ENCODE results near the gene SLC7A9. TPM values are rescaled to one million over a fixed set of nuclear protein-coding genes. Genes with fewer than 3 reads are reported as not detected.

Gene SLC7A9
- polyA plus RNA-seq, 1 donor from 2014 or later = 2.5 TPM

DNA sequence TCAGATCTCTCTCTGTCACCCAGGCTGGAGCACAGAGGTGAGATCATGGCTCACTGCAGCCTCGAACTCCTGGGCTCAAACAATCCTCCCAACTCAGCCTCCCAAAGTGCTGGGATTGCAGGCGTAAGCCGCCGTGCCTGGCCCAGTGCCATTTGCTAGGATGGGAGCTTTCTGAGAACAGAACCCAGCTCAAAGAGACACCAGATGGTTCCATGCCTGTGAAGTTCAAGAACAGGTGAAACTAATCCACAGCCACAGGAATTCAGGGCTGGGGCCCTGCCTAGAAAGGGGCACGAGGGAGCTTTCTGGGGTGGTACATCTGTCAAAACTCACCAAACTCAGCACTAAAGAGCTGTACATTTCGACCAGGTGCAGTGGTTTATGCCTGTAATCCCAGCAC is 4.2 kb downstream of the SLC7A9 start:
- H3K9me3 ChIP-seq (ENCODE audit: low read length) = no peaks in the 10 kb centered on the region
- no peak for TF ChIP-seq MXI1 (conservative IDR thresholded peaks at IDR 0.05; ENCODE audit: poor library complexity, severe bottlenecking)
- no peak for TF ChIP-seq SMC3 (conservative IDR thresholded peaks at IDR 0.05; ENCODE audit: poor library complexity)
- TF ChIP-seq POLR2AphosphoS5 (IDR thresholded peaks at IDR 0.05) = no peak
- TF ChIP-seq, protein P1, sequence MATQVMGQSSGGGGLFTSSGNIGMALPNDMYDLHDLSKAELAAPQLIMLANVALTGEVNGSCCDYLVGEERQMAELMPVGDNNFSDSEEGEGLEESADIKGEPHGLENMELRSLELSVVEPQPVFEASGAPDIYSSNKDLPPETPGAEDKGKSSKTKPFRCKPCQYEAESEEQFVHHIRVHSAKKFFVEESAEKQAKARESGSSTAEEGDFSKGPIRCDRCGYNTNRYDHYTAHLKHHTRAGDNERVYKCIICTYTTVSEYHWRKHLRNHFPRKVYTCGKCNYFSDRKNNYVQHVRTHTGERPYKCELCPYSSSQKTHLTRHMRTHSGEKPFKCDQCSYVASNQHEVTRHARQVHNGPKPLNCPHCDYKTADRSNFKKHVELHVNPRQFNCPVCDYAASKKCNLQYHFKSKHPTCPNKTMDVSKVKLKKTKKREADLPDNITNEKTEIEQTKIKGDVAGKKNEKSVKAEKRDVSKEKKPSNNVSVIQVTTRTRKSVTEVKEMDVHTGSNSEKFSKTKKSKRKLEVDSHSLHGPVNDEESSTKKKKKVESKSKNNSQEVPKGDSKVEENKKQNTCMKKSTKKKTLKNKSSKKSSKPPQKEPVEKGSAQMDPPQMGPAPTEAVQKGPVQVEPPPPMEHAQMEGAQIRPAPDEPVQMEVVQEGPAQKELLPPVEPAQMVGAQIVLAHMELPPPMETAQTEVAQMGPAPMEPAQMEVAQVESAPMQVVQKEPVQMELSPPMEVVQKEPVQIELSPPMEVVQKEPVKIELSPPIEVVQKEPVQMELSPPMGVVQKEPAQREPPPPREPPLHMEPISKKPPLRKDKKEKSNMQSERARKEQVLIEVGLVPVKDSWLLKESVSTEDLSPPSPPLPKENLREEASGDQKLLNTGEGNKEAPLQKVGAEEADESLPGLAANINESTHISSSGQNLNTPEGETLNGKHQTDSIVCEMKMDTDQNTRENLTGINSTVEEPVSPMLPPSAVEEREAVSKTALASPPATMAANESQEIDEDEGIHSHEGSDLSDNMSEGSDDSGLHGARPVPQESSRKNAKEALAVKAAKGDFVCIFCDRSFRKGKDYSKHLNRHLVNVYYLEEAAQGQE (IDR thresholded peaks at IDR 0.05; ENCODE audit: borderline replicate concordance) = no peak
- TF ChIP-seq TAF1 (IDR thresholded peaks at IDR 0.05; ENCODE audit: low read depth) = no peak
- TF ChIP-seq RAD21 (conservative IDR thresholded peaks at IDR 0.05) = no peak
- TF ChIP-seq EP300 (conservative IDR thresholded peaks at IDR 0.05; ENCODE audit: poor library complexity, severe bottlenecking) = no peak
- no peak for TF ChIP-seq EZH2 (IDR thresholded peaks at IDR 0.05; ENCODE audit: borderline replicate concordance, insufficient read depth, low read length, poor library complexity, severe bottlenecking)
- TF ChIP-seq CTCF (IDR thresholded peaks at IDR 0.05; ENCODE audit: poor library complexity, severe bottlenecking) = no peak
- H3K27ac ChIP-seq (ENCODE audit: low read length) = no peak overlapping the region
- H3K9ac ChIP-seq (ENCODE audit: low read length) = no peak overlapping the region
- no peaks in the 10 kb centered on the region for H4K20me1 ChIP-seq (ENCODE audit: insufficient read depth)
- H3K4me2 ChIP-seq (ENCODE audit: low read length) = no peak overlapping the region
- no peaks in the 10 kb centered on the region for H3K79me2 ChIP-seq (replicated peaks; ENCODE audit: insufficient read depth, low read length)
- no peaks in the 10 kb centered on the region for H3K9me2 ChIP-seq (ENCODE audit: insufficient read depth, low read length)
- H3K27me3 ChIP-seq (ENCODE audit: insufficient read depth, low read depth, low read length) = no peaks in the 10 kb centered on the region
- no peak overlapping the region for H3K4me3 ChIP-seq (ENCODE audit: low read length)
- H3K36me3 ChIP-seq (ENCODE audit: insufficient read depth, low read length) = no peaks in the 10 kb centered on the region
- H3F3A ChIP-seq (ENCODE audit: insufficient read depth, low read length, poor library complexity, severe bottlenecking) = no peaks in the 10 kb centered on the region
- no peak overlapping the region for H2AFZ ChIP-seq (ENCODE audit: low read depth, low read length)

DNA sequence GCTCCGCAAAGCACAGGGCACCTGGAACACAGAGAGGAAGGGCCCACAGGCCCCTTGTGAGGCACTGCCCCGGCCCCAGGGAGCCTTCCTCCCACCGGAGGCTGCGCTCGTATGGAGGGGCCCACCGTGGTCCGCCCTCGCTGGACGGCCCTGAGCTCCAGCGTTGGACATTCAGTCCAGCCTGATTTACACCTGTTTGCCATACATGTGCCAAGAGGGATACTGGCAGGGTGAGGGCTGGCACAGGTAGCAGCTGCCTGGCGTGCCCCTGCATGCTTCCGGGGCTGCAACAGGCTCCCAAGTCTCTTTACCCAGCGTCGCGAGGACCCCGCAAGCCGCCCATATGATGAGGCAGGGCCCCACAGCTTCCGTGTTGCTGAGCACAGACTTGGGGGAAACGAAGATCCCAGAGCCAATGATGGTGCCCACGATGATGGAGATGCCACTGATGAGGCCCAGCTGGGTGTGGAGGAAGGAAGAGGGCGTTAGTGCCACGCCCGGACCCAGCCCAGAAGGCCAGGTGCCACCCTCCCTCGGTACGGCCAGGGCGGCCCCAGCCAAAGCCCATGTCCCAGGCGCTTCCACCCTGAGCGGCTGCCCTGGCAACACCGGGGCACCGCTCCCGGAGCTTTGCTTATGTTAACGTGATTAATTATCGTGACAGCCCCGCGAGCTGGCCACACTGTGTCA is 5.1 kb downstream of the SLC7A9 start:
- TF ChIP-seq CTCF (IDR thresholded peaks at IDR 0.05; ENCODE audit: poor library complexity, severe bottlenecking) (no peak), EZH2 (IDR thresholded peaks at IDR 0.05; ENCODE audit: borderline replicate concordance, insufficient read depth, low read length, poor library complexity, severe bottlenecking) (no peak), MXI1 (conservative IDR thresholded peaks at IDR 0.05; ENCODE audit: poor library complexity, severe bottlenecking) (no peak), POLR2AphosphoS5 (IDR thresholded peaks at IDR 0.05) (no peak), SMC3 (conservative IDR thresholded peaks at IDR 0.05; ENCODE audit: poor library complexity) (no peak), RAD21 (conservative IDR thresholded peaks at IDR 0.05) (no peak), EP300 (conservative IDR thresholded peaks at IDR 0.05; ENCODE audit: poor library complexity, severe bottlenecking) (no peak), TAF1 (IDR thresholded peaks at IDR 0.05; ENCODE audit: low read depth) (no peak)
- TF ChIP-seq, protein P1 (IDR thresholded peaks at IDR 0.05; ENCODE audit: borderline replicate concordance) = no peak
- Histone ChIP-seq H3K27me3 (ENCODE audit: insufficient read depth, low read depth, low read length) (no peaks in the 10 kb centered on the region), H3K4me2 (ENCODE audit: low read length) (no peak overlapping the region)

More for the DNA sequence above, 5.1 kb downstream of the SLC7A9 start:
- H3K27ac ChIP-seq (ENCODE audit: low read length) = no peak overlapping the region
- no peak overlapping the region for H3K4me3 ChIP-seq (ENCODE audit: low read length)
- no peaks in the 10 kb centered on the region for H4K20me1 ChIP-seq (ENCODE audit: insufficient read depth)
- no peak overlapping the region for H3K9ac ChIP-seq (ENCODE audit: low read length)
- H3K36me3 ChIP-seq (ENCODE audit: insufficient read depth, low read length) = no peaks in the 10 kb centered on the region
- H3K79me2 ChIP-seq (replicated peaks; ENCODE audit: insufficient read depth, low read length) = no peaks in the 10 kb centered on the region
- H3K9me2 ChIP-seq (ENCODE audit: insufficient read depth, low read length) = no peaks in the 10 kb centered on the region
- no peaks in the 10 kb centered on the region for H3K9me3 ChIP-seq (ENCODE audit: low read length)
- no peak overlapping the region for H2AFZ ChIP-seq (ENCODE audit: low read depth, low read length)
- no peaks in the 10 kb centered on the region for H3F3A ChIP-seq (ENCODE audit: insufficient read depth, low read length, poor library complexity, severe bottlenecking)

Measured in neural cell (in vitro differentiated cells).